Measurements from ENCODE around the gene SEM1.
"Not testable (repeated sequence)": the region's sequence is repeated elsewhere in the genome, so short reads cannot be mapped to it uniquely, and the experiment has no call there.

SEM1 gene

DNA sequence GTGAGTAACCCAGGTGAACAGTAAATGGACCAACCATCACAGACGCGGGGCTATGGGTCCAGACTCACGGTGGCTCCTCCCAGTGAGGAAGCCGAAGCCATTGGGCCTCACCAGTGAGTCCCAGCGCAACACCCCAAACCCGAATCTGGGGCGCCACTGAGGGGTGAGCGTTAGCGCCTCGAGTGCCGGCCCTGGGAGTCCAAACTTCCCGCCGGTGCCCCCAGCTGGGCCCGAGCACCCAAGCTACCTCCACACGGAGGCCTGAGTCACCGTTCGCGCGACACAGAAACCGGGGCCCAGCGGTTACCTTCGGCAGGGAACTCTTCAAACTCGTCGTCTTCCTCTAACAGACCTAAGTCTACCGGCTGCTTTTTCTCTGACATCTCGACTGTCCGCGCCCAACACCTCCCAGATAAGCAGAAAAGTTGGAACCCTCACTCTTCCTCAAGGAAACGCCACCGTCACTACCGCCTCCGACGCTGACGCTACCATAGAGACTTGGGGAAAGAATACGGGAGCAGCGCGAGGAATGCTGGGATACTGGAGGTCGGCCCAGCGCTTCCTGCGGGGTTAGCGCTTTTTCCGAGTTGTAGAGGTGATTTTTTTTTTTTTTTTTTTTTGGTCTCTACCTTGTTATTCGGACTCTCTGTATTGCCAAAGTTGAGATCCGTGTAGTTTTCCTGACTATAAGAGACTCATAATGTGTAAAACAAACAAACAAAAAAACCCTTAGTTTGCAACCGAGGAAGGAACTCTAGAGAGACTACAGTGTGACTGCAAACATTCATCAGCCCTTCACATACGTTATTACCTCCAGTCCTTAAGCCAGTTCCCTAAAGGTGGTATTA lies at the start of gene SEM1:
Gene SEM1, minus strand, starts transcription at position 466 of the 848 bp plus-strand sequence. Its CDS starts 83 bp downstream, at position 383.
- Mint-ChIP-seq H3K9me3 (peaks cover 21% of the 10 kb centered on the region), H3K4me1 (ENCODE audit: low read depth) (peaks cover 22% of the 10 kb centered on the region), H3K4me3 (peak within 1 kb of the TSS; percentile 97), H3K27me3 (ENCODE audit: low read depth) (no peaks in the 10 kb centered on the region), H3K36me3 (ENCODE audit: low read depth) (peaks cover 19% of the 10 kb centered on the region), H3K27ac (peak within 1 kb of the TSS; percentile 96)
- DNase-seq (ENCODE audit: low spot score): peak; percentile 62

DNA sequence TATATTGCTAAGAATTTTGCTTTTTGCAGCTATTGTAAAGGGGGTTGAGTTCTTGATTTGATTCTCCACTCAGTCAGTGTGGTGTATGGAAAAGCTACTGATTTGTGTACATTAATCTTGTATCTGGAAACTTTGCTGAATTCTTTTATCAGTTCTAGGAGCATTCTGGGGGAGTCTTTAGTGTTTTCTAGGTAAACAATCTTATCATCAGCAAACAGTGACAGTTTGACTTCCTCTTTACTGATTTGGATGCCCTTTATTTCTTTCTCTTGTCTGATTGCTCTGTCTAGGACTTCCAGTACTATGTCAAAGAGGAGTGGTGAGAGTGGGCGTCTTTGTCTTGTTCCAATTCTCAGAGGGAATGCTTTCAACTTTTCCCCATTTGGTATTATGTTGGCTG lies 48.2 kb upstream of the SEM1 start:
- not testable (repeated sequence) for H3K4me3 Mint-ChIP-seq, H3K9me3 Mint-ChIP-seq

DNA sequence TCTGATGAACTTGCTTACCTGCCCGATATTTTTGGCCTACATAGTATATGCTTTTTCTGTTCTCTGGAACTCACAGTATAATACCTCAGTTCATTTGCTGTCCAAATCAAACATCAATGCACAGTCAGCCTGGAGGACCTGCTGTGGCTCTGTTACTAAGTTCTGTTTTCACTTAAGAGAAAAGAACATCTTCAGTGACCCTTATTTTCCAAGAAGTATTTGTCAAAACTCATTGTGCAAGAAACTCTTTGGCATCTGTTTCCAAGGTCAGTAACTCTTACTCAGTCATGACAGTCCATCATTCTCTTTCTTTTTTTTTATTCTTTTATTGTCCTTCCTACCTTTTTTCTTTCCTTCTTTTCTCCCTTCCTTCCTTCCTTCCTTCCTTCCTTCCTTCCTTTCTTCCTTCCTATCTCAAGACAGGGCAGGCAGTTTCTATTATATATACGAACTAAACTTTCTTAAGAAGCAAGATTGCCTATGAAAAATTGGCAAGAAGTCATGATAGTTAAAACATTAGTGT lies 37.8 kb upstream of the SEM1 start:
- Mint-ChIP-seq H3K4me3 (no peak overlapping the region), H3K9me3 (no peaks in the 10 kb centered on the region), H3K27me3 (ENCODE audit: low read depth) (peaks cover 14% of the 10 kb centered on the region), H3K36me3 (ENCODE audit: low read depth) (no peaks in the 10 kb centered on the region), H3K4me1 (ENCODE audit: low read depth) (no peaks in the 10 kb centered on the region), H3K27ac (no peak overlapping the region)
- no peak for DNase-seq (ENCODE audit: low spot score)

More for the DNA sequence above, 48.2 kb upstream of the SEM1 start:
- not testable (repeated sequence) for H3K27me3 Mint-ChIP-seq (ENCODE audit: low read depth); H3K27ac Mint-ChIP-seq; DNase-seq (ENCODE audit: low spot score); H3K36me3 Mint-ChIP-seq (ENCODE audit: low read depth); H3K4me1 Mint-ChIP-seq (ENCODE audit: low read depth)

DNA sequence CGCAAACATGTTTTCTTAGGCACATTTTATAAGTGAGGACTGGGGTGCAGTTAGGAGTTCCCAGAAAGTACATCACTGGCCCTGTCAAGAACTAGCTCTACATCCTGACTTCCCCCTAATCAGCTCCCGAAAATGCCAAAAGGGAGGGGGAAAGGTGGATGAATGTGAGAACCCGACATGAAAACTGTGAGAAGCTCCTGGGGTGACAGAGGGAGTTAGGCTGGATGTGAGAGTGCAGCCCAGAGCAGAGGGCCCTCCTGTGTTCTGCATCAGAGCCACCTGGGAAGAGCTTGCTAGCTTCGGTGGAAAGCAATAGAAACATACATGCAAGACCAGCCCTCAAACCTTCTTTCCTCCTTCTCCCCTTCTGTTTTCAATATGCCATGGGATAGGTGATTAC lies 30.5 kb upstream of the SEM1 start:
- no peaks in the 10 kb centered on the region for H3K9me3 Mint-ChIP-seq
- H3K4me1 Mint-ChIP-seq (ENCODE audit: low read depth): no peaks in the 10 kb centered on the region
- H3K36me3 Mint-ChIP-seq (ENCODE audit: low read depth): no peaks in the 10 kb centered on the region
- H3K4me3 Mint-ChIP-seq: no peak overlapping the region
- no peak overlapping the region for H3K27ac Mint-ChIP-seq
- H3K27me3 Mint-ChIP-seq (ENCODE audit: low read depth): peaks cover 19% of the 10 kb centered on the region
- no peak for DNase-seq (ENCODE audit: low spot score)

DNA sequence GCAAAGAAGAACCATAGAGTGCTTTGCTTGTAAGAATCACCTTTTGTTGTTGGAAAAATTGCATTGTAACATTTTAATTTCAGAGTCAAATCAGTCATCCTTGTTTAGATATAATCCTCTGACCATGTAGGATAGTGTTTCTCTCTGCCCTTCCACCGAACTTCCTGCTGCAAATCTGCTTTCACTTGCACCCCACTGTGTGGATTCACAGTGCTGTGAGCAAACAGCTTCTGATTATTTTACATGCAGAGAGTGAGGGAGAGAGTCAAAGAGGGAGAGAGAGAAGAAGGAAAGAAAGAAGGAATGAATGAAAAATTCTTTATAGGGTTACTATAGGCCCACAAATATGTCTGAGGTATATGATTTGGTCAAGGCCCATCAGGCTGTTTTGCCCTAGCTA lies 30.0 kb upstream of the SEM1 start:
- Mint-ChIP-seq H3K36me3 (ENCODE audit: low read depth) (no peaks in the 10 kb centered on the region), H3K27me3 (ENCODE audit: low read depth) (peaks cover 19% of the 10 kb centered on the region), H3K9me3 (no peaks in the 10 kb centered on the region), H3K27ac (no peak overlapping the region), H3K4me3 (no peak overlapping the region), H3K4me1 (ENCODE audit: low read depth) (no peaks in the 10 kb centered on the region)
- no peak for DNase-seq (ENCODE audit: low spot score)

DNA sequence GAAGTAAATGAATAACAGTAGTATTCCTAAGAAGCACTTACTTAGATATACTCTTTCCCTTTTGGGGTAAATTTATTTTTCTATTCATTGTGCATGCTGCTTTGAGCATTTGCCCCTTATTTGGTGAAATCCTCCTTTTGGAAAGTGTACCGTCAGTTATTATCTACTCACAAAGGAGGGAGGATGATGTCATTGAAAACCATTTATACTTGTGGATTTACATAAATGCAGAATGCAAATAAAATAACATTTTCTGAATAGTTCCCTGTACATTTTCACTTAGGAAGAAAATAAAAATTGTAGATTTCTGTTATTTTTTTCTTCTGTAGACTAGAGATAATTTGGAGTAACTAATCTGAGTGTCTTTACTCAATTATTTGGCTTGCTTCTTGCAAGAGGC lies 29.5 kb upstream of the SEM1 start:
- Mint-ChIP-seq H3K4me3 (no peak overlapping the region), H3K27ac (no peak overlapping the region), H3K36me3 (ENCODE audit: low read depth) (no peaks in the 10 kb centered on the region), H3K4me1 (ENCODE audit: low read depth) (no peaks in the 10 kb centered on the region), H3K27me3 (ENCODE audit: low read depth) (peaks cover 16% of the 10 kb centered on the region), H3K9me3 (no peaks in the 10 kb centered on the region)
- no peak for DNase-seq (ENCODE audit: low spot score)

DNA sequence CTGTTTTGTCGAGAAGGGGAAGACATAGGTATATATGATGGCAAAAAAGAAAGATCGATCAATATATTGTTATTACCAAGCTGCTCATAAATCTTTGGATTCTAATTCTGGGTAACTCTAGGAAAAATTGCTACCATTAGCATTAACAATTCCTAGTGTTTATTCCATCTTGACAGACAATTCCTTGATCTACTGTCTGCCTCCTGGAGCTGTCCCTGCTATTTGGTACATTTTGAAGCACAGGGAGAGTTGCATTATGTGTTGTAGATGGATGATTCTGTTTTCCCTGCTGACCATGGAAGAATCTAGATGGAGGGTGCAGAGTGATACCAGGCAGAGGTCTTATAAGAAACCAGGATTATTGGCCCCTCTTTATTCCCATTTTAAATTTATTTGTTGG lies 29.1 kb upstream of the SEM1 start:
- Mint-ChIP-seq H3K27me3 (ENCODE audit: low read depth) (peaks cover 16% of the 10 kb centered on the region), H3K36me3 (ENCODE audit: low read depth) (no peaks in the 10 kb centered on the region), H3K27ac (no peak overlapping the region), H3K4me3 (no peak overlapping the region), H3K4me1 (ENCODE audit: low read depth) (no peaks in the 10 kb centered on the region), H3K9me3 (no peaks in the 10 kb centered on the region)
- no peak for DNase-seq (ENCODE audit: low spot score)

DNA sequence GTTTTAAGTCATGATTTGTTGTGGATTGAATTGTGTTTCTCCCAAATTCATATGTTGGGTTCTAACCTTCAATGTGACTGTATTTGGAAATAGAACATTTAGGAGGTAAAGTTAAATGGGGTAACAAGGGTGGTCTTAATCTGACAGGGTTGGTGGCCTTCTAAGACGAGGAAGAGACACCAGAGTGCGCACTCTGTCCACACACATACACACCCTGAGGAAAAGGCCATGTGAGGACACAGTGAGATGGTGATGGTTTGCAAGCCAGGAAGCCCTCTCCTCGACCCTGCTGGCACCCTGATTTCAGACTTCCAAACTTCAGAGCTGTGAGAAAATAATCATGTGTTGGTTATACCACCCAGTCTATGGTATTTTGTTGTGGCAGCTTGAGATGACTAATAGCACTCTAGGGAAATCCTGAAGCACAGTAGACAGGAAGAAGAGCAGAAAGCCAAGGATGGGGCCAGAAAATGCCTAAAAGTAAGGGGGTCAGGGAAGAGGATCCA lies 28.0 kb upstream of the SEM1 start:
- Mint-ChIP-seq H3K27ac (no peak overlapping the region), H3K36me3 (ENCODE audit: low read depth) (no peaks in the 10 kb centered on the region), H3K27me3 (ENCODE audit: low read depth) (peaks cover 16% of the 10 kb centered on the region), H3K9me3 (no peaks in the 10 kb centered on the region), H3K4me3 (no peak overlapping the region), H3K4me1 (ENCODE audit: low read depth) (no peaks in the 10 kb centered on the region)
- no peak for DNase-seq (ENCODE audit: low spot score)

DNA sequence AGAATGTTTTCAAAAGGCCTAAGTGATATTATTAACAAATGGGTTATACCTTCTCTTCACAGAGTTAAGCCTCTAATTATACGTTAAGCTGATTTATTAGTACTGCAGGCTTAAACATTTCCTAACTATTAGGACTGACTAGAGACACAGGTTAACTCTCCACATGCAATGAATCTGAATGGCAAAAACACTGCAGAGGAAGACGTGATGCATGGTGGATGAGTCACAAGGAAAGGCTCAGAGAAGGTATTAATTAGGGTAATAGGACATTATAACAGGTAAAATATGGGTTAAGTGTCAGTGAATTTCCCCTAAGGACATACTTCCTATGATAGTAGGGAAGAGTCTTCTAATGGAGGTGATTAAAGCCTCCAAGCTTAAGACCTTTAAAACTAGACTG lies 24.7 kb upstream of the SEM1 start:
- H3K4me3 Mint-ChIP-seq: no peak overlapping the region
- H3K4me1 Mint-ChIP-seq (ENCODE audit: low read depth): no peaks in the 10 kb centered on the region
- H3K27ac Mint-ChIP-seq: no peak overlapping the region
- no peaks in the 10 kb centered on the region for H3K9me3 Mint-ChIP-seq
- DNase-seq (ENCODE audit: low spot score): no peak
- H3K36me3 Mint-ChIP-seq (ENCODE audit: low read depth): no peaks in the 10 kb centered on the region
- H3K27me3 Mint-ChIP-seq (ENCODE audit: low read depth): no peaks in the 10 kb centered on the region

DNA sequence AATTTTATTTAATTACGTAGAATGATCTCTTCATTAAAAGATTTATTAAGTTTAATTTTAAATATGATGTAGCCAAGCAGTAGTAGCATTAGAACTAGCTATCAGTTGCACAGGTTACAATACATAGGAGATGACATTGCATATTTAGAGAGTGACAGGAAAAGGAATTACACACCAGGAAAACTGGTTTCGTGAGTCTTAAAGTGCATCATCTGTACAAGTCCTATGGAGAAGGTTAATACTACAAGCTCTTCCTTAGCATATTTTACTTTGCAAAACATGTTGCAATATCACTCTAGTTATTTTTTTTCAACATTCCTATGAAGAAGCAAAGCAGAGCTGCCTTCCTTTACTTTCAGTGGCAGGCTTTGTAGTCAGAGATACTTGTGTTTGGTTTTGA lies 20.2 kb upstream of the SEM1 start:
- no peak for DNase-seq (ENCODE audit: low spot score)
- H3K4me3 Mint-ChIP-seq: no peak overlapping the region
- peaks cover under 1% of the 10 kb centered on the region for H3K27me3 Mint-ChIP-seq (ENCODE audit: low read depth)
- no peaks in the 10 kb centered on the region for H3K4me1 Mint-ChIP-seq (ENCODE audit: low read depth)
- no peak overlapping the region for H3K27ac Mint-ChIP-seq
- H3K36me3 Mint-ChIP-seq (ENCODE audit: low read depth): no peaks in the 10 kb centered on the region
- H3K9me3 Mint-ChIP-seq: no peaks in the 10 kb centered on the region

DNA sequence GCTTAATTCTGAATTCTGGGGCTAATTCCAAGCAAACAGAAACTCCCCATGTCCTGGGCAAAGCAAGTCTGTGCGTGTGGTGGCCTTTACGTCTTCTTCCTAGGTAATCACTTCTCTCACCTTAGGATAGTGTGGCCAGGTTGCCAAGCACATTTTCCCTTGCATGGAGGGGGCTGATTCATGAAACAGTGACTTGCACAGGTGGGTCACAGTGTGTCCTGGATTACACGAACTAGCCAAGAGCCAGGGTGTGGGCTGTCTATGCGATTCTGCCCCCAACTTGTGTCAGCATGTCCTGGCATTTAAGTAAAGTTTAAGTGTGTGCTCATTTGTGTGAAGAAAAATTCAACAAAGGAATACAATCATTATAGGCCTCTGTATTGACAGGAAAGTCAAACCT lies 18.5 kb upstream of the SEM1 start:
- Mint-ChIP-seq H3K27ac (no peak overlapping the region), H3K9me3 (no peaks in the 10 kb centered on the region), H3K4me3 (no peak overlapping the region), H3K36me3 (ENCODE audit: low read depth) (no peaks in the 10 kb centered on the region), H3K4me1 (ENCODE audit: low read depth) (no peaks in the 10 kb centered on the region), H3K27me3 (ENCODE audit: low read depth) (peaks cover 8% of the 10 kb centered on the region)
- DNase-seq (ENCODE audit: low spot score): no peak

DNA sequence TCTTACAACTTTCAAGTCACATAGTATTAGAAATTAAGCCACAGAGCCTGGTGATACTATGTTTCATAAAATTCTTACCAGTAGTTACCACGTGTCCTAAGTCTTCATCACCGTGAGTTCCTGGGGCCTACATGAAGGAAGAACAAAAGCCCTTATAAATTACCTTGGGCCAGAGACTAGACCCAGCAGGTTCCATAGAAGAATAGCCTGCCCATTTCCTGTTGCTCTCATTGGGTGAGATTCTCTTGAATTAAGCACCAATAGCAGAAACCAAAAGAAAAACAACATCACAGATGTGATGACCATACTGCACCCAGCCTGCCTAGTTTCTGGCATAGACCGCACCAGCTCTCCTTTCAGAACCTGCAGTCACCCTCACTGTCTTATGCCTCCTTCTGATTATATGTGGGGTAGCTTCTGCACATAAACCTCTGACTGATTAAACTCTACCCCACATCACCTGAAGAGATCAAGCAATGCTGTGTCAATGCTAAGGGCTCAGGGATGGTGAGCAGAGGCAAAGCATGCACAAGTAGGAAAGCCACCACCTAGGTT lies 18.0 kb upstream of the SEM1 start:
- no peak overlapping the region for H3K4me3 Mint-ChIP-seq
- no peaks in the 10 kb centered on the region for H3K36me3 Mint-ChIP-seq (ENCODE audit: low read depth)
- H3K4me1 Mint-ChIP-seq (ENCODE audit: low read depth): no peaks in the 10 kb centered on the region
- H3K27me3 Mint-ChIP-seq (ENCODE audit: low read depth): peaks cover 8% of the 10 kb centered on the region
- H3K9me3 Mint-ChIP-seq: no peaks in the 10 kb centered on the region
- DNase-seq (ENCODE audit: low spot score): no peak
- no peak overlapping the region for H3K27ac Mint-ChIP-seq

DNA sequence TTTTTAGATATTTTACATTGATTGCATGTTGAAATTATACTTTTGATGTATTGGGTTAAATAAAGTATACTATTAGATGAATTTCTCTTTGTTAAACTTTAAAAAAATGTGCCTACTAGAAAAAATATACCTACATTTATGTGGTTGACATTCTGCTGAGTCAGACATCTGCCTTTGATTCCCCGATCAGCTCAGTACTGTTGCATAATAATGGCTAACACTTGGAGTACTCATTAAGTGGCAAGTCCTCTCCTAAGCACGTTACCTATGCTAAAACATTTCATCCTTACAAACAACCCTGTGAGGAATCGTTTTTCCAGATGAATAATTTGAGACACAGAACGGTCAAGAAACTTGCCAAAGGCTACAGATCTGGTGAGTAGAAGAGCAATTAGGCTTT lies 14.0 kb upstream of the SEM1 start:
- no peak for DNase-seq (ENCODE audit: low spot score)
- no peak overlapping the region for H3K27ac Mint-ChIP-seq
- H3K4me3 Mint-ChIP-seq: no peak overlapping the region
- H3K4me1 Mint-ChIP-seq (ENCODE audit: low read depth): no peaks in the 10 kb centered on the region
- H3K36me3 Mint-ChIP-seq (ENCODE audit: low read depth): no peaks in the 10 kb centered on the region
- H3K27me3 Mint-ChIP-seq (ENCODE audit: low read depth): peaks cover 20% of the 10 kb centered on the region
- no peaks in the 10 kb centered on the region for H3K9me3 Mint-ChIP-seq

DNA sequence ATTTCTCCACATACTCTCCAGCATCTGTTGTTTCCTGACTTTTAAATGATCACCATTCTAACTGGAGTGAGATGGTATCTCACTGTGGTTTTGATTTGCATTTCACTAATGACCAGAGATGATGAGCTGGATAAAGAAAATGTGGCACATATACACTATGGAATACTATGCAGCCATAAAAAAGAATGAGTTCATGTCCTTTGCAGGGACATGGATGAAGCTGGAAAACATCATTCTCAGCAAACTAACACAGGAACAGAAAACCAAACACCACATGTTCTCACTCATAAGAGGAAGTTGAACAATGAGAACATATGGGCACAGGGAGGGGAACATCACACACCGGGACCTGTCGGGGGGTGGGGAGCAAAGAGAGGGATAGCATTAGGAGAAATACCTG lies 13.3 kb upstream of the SEM1 start:
- H3K27ac Mint-ChIP-seq: not testable (repeated sequence)

More for the DNA sequence above, 13.3 kb upstream of the SEM1 start:
- H3K4me1 Mint-ChIP-seq (ENCODE audit: low read depth); H3K9me3 Mint-ChIP-seq; DNase-seq (ENCODE audit: low spot score); H3K4me3 Mint-ChIP-seq; H3K36me3 Mint-ChIP-seq (ENCODE audit: low read depth): not testable (repeated sequence)
- peaks cover 20% of the 10 kb centered on the region for H3K27me3 Mint-ChIP-seq (ENCODE audit: low read depth)

Measured in T-helper 2 cell treated with Interferon-gamma antibody and Interleukin-4, amounts not matched to agents 5 μg/mL and 100 μg/mL, for 36 hours (primary cell).